Measurements from ENCODE around the gene P3H4. TPM values are rescaled to one million over a fixed set of nuclear protein-coding genes. Genes with fewer than 3 reads are reported as not detected.

P3H4 gene
- total and polyA plus RNA-seq, 2 of the 4 experiments (the other 2 are of a cell fraction) = 21.5 to 66.7 TPM

DNA sequence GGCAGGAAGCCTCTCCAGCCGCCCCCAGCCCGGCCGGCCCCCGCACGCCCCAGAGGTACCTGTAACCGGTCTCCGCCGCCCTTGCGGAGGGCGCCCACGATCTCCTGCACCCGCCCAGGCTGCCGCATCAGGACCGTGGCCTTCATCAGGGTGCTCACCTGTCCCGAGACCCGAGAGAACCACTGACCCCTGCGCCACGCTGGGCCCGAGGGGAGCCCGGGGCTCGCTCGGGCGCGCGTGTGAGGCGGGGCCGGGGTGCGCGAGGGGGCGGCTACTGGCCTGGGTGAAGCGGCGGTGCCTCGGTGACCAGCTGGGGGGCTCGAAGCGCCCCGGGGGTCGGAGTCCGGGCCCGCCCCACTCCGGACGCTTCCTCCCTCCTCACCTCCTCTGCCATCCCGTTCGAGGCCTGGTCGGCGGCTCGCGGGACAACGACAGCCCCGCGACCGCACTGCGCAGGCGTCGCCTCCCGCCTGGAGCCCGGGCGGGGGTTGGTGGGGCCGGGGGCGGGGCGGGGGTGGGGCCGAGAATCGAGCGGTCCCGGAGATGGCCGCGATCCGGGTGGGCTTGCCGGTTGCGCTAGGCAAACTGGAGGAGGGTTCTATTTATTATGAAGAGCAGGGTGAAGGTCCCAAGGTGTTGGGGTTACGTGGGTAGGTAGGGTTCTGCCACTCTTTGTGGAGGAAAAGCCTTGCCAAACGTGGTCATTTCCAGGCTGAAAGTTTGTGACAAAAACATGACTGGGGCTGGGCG is 24.2 kb upstream of the P3H4 start, which contains the start of gene NT5C3B:
Gene NT5C3B, minus strand, starts transcription at position 433 of the 750 bp plus-strand sequence. Its CDS starts 39 bp downstream, at position 394.
- H2BK15ac ChIP-seq (ENCODE audit: low read depth, low read length) = no peak within 1 kb of the TSS; the same call in 2 of the 3 replicates
- CTCF ChIA-PET = no interaction called here
- peak within 1 kb of the TSS; percentile 96 for H3K4me3 ChIP-seq (ENCODE audit: insufficient read depth, low read depth, low read length)
- dilution Hi-C loops (cut with HindIII; ENCODE audit: low sequenced_read_pairs, unreplicated experiment) = no loop called here
- no peaks in the 10 kb centered on the region for H3K9me3 ChIP-seq (ENCODE audit: control insufficient read depth, insufficient read depth, low read length)
- no peak within 1 kb of the TSS for H2BK20ac ChIP-seq (ENCODE audit: low read depth, low read length)
- peak within 1 kb of the TSS; percentile 48; the same call in 1 of the 2 replicates for H3K18ac ChIP-seq (ENCODE audit: low read depth, low read length)
- H3K9me1 ChIP-seq (ENCODE audit: insufficient read depth, low read length) = peaks cover 12% of the 10 kb centered on the region
- 1% methylated on average over 29 of the region's 72 CpGs; no CpG with 5 or more reads in 1 of the 2 experiments for WGBS, 2 experiments (ENCODE audit: extremely low coverage in 2 of 2, insufficient read length in 1 of 2)
- H2AK9ac ChIP-seq (replicated peaks; ENCODE audit: low read depth, low read length, poor library complexity) = peak within 1 kb of the TSS; percentile 56
- peak within 1 kb of the TSS; percentile 29; the same call in 1 of the 2 replicates for H2AK5ac ChIP-seq (ENCODE audit: low read depth, low read length)
- H3K23ac ChIP-seq (ENCODE audit: low read depth, low read length) = peak within 1 kb of the TSS; percentile 66
- peak within 1 kb of the TSS; percentile 87 for H3K9ac ChIP-seq (ENCODE audit: low read depth, low read length)
- H4K5ac ChIP-seq (ENCODE audit: low read depth, low read length) = peak within 1 kb of the TSS; percentile 83
- H3K56ac ChIP-seq (ENCODE audit: extremely low read depth, insufficient read depth, low read length) = no peak within 1 kb of the TSS
- peaks cover 7 to 19% of the 10 kb centered on the region in 2 experiments; a peak in 2 of 4 replicates for H3K79me1 ChIP-seq (ENCODE audit: low read depth in 1 of 2, low read length in 2 of 2)
- H2BK5ac ChIP-seq (ENCODE audit: low read depth, low read length, poor library complexity, severe bottlenecking) = no peak within 1 kb of the TSS
- H3K36me3 ChIP-seq (ENCODE audit: control insufficient read depth, insufficient read depth, low read length) = peaks cover 9% of the 10 kb centered on the region
- H3K27ac ChIP-seq (ENCODE audit: insufficient read depth, low read length) = peak within 1 kb of the TSS; percentile 64
- ATAC-seq (ENCODE audit: low read depth) = peak; percentile 94
- in situ Hi-C loops (cut with MboI; ENCODE audit: low sequenced_read_pairs) = no loop called here
- no peak for DNase-seq
- H2AFZ ChIP-seq (replicated peaks; ENCODE audit: low read length, poor library complexity) = peak within 1 kb of the TSS; percentile 86
- peak within 1 kb of the TSS; percentile 14; the same call in 1 of the 2 replicates for H4K91ac ChIP-seq (ENCODE audit: insufficient read depth, low read depth, low read length)
- H3K27me3 ChIP-seq (ENCODE audit: control insufficient read depth, insufficient read depth, low read length) = no peaks in the 10 kb centered on the region
- peak within 1 kb of the TSS; percentile 97 for H3K4me2 ChIP-seq (ENCODE audit: low read depth, low read length)
- peaks cover 4% of the 10 kb centered on the region; the same call in 1 of the 2 replicates for H4K20me1 ChIP-seq (ENCODE audit: insufficient read depth, low read length)
- POLR2A ChIA-PET (ENCODE audit: unreplicated experiment) = no interaction called here
- peak within 1 kb of the TSS; percentile 18 for H3K14ac ChIP-seq (replicated peaks; ENCODE audit: low read depth, low read length)
- peak within 1 kb of the TSS; percentile 6; the same call in 1 of the 2 replicates for H2BK120ac ChIP-seq (ENCODE audit: low read depth, low read length)
- peaks cover 10% of the 10 kb centered on the region for H3K4me1 ChIP-seq (ENCODE audit: control insufficient read depth, insufficient read depth, low read length)
- TF ChIP-seq FOS (IDR thresholded peaks at IDR 0.05; ENCODE audit: low read depth, low read length) (no peak), MAZ (IDR thresholded peaks at IDR 0.05; ENCODE audit: borderline replicate concordance, low read depth, low read length) (no peak; the same call in 1 of the 2 replicates), ELK1 (IDR thresholded peaks at IDR 0.05; ENCODE audit: borderline replicate concordance, low read depth, low read length) (no peak), CEBPB (IDR thresholded peaks at IDR 0.05; ENCODE audit: low read depth, low read length) (no peak), NFE2L2 (IDR thresholded peaks at IDR 0.05; ENCODE audit: low read depth, low read length) (no peak), MXI1 (IDR thresholded peaks at IDR 0.05; ENCODE audit: borderline replicate concordance, low read depth, low read length) (peak; percentile 20; the same call in 1 of the 2 replicates), CHD1 (IDR thresholded peaks at IDR 0.05; ENCODE audit: low read depth, low read length) (no peak)
- peak within 1 kb of the TSS; percentile 67; the same call in 1 of the 2 replicates for H3K4ac ChIP-seq (ENCODE audit: low read depth, low read length)
- BruUV-seq (replicated peaks) = no TSS peak
- intact Hi-C loops (cut with micrococcal nuclease) = no loop called here
- peak within 1 kb of the TSS; percentile 83 to 86 for H4K8ac ChIP-seq (ENCODE audit: low read depth in 2 of 2, low read length in 2 of 2)

All from IMR-90 (cell line).